Measurements from ENCODE around the gene RDH14. TPM values are rescaled to one million over a fixed set of nuclear protein-coding genes. Genes with fewer than 3 reads are reported as not detected.

RDH14 gene
- total RNA-seq, 1 experiment from 2014 or later = 15.4 TPM

- Histone ChIP-seq H3K36me3 (ENCODE audit: control insufficient read depth, insufficient read depth, low read length) (no peaks in the 10 kb centered on the region), H3K4me3 (ENCODE audit: low read depth in 2 of 2, low read length in 2 of 2) (no peak overlapping the region), H3K4me1 (ENCODE audit: control insufficient read depth, insufficient read depth, low read length) (no peaks in the 10 kb centered on the region), H3K27me3 (ENCODE audit: control insufficient read depth, insufficient read depth, low read length) (no peaks in the 10 kb centered on the region), H3K9me3 (ENCODE audit: control insufficient read depth, insufficient read depth, low read depth, low read length) (no peaks in the 10 kb centered on the region), H3K27ac (ENCODE audit: low read length) (no peak overlapping the region)
- intact Hi-C loops (cut with micrococcal nuclease; ENCODE audit: unreplicated experiment) = no loop called here
- BruUV-seq (replicated peaks) = no TSS peak
- ChIA-PET CTCF (no interaction called here), POLR2A (no interaction called here)
- no peak for ATAC-seq
- no peak for DNase-seq (ENCODE audit: low read depth, low spot score)
- TF ChIP-seq CTCF (IDR thresholded peaks at IDR 0.05) (no peak), TCF7L2 (IDR thresholded peaks at IDR 0.05; ENCODE audit: low read depth, low read length) (no peak), SIN3A (IDR thresholded peaks at IDR 0.05; ENCODE audit: borderline replicate concordance, insufficient read depth, low read depth, low read length) (no peak), REST (IDR thresholded peaks at IDR 0.05; ENCODE audit: insufficient read depth in 1 of 2, low read depth in 2 of 2, low read length in 1 of 2) (no peak), POLR2AphosphoS5 (IDR thresholded peaks at IDR 0.05; ENCODE audit: low read depth, low read length) (no peak)
- in situ Hi-C loops (cut with HindIII; ENCODE audit: low pct_unique_long_range_greater_than_20kb, low sequenced_read_pairs) = no loop called here
Observed at GRCh38 chr2:18588802-18589201, 28.3 kb upstream of the RDH14 start.

DNA sequence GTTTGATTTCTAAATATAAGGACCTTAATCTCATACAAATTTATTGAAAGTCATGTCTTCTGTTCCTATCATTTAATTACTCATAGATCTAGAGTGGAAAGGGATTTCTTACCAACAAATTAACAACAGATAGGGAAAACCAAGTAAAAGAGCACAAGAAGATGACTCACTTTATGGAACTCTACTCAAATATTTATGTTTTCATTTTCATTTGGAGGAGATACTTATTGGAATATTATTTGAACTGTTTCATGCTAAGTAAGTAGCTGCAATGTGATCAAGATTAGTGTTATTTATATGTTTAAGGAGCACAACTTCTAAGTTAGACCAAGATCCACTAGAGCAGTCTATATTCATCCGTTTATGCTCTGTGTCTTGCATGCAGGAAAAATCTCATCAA is 27.6 kb upstream of the RDH14 start:
- ChIA-PET CTCF (no interaction called here), POLR2A (no interaction called here)
- in situ Hi-C loops (cut with HindIII; ENCODE audit: low pct_unique_long_range_greater_than_20kb, low sequenced_read_pairs) = no loop called here
- intact Hi-C loops (cut with micrococcal nuclease; ENCODE audit: unreplicated experiment) = no loop called here
- H3K36me3 ChIP-seq (ENCODE audit: control insufficient read depth, insufficient read depth, low read length) = no peaks in the 10 kb centered on the region
- DNase-seq (ENCODE audit: low read depth, low spot score) (no peak), ATAC-seq (no peak)
- no TSS peak for BruUV-seq (replicated peaks)
- H3K27ac ChIP-seq (ENCODE audit: low read length) = no peak overlapping the region
- H3K4me1 ChIP-seq (ENCODE audit: control insufficient read depth, insufficient read depth, low read length) = no peaks in the 10 kb centered on the region
- H3K9me3 ChIP-seq (ENCODE audit: control insufficient read depth, insufficient read depth, low read depth, low read length) = no peaks in the 10 kb centered on the region
- TF ChIP-seq POLR2AphosphoS5 (IDR thresholded peaks at IDR 0.05; ENCODE audit: low read depth, low read length) (no peak), CTCF (IDR thresholded peaks at IDR 0.05) (no peak), SIN3A (IDR thresholded peaks at IDR 0.05; ENCODE audit: borderline replicate concordance, insufficient read depth, low read depth, low read length) (no peak), REST (IDR thresholded peaks at IDR 0.05; ENCODE audit: insufficient read depth in 1 of 2, low read depth in 2 of 2, low read length in 1 of 2) (no peak), TCF7L2 (IDR thresholded peaks at IDR 0.05; ENCODE audit: low read depth, low read length) (no peak)
- no peaks in the 10 kb centered on the region for H3K27me3 ChIP-seq (ENCODE audit: control insufficient read depth, insufficient read depth, low read length)
- no peak overlapping the region for H3K4me3 ChIP-seq (ENCODE audit: low read depth in 2 of 2, low read length in 2 of 2)
